ELR (cell line): Measurements from ENCODE around the gene RHBDL3.
"Not testable (repeated sequence)": the region's sequence is repeated elsewhere in the genome, so short reads cannot be mapped to it uniquely, and the experiment has no call there.

Experiments
- DNase-seq: peaks from one replicate; pipeline ENCODE4 v3.0.0-alpha.2; 2015; ENCODE audit warnings: low read depth

RHBDL3 gene

GRCh38 chr17:32289471-32290070, 23.9 kb downstream of the RHBDL3 start:
- no peak for DNase-seq

- no peak for DNase-seq
Measured at GRCh38 chr17:32292094-32292493, 26.5 kb downstream of the RHBDL3 start.

- no peak for DNase-seq
Measured at GRCh38 chr17:32297424-32297823, 31.8 kb downstream of the RHBDL3 start.

- DNase-seq, result no peak
Measured at GRCh38 chr17:32297860-32298259, 32.2 kb downstream of the RHBDL3 start.

- peak; percentile 4 for DNase-seq
Measured at GRCh38 chr17:32298298-32298697, 32.7 kb downstream of the RHBDL3 start.

GRCh38 chr17:32298721-32299579, 33.3 kb downstream of the RHBDL3 start:
- no peak for DNase-seq

- no peak for DNase-seq
Measured at GRCh38 chr17:32299580-32300164, 34.0 kb downstream of the RHBDL3 start.

GRCh38 chr17:32302037-32302436, 36.4 kb downstream of the RHBDL3 start:
- DNase-seq, result no peak

GRCh38 chr17:32302860-32303649, 37.4 kb downstream of the RHBDL3 start:
- DNase-seq, result no peak

- no peak for DNase-seq
Measured at GRCh38 chr17:32303781-32304288, 38.2 kb downstream of the RHBDL3 start.

- no peak for DNase-seq
Measured at GRCh38 chr17:32305049-32305448, 39.4 kb downstream of the RHBDL3 start.

GRCh38 chr17:32307658-32308057, 42.0 kb downstream of the RHBDL3 start:
- no peak for DNase-seq

GRCh38 chr17:32311028-32311536, 45.5 kb downstream of the RHBDL3 start:
- DNase-seq, result peak; percentile 18

GRCh38 chr17:32314636-32315035, 49.0 kb downstream of the RHBDL3 start:
- no peak for DNase-seq

- DNase-seq, result no peak
Measured at GRCh38 chr17:32315171-32315570, 49.5 kb downstream of the RHBDL3 start.

- not testable (repeated sequence) for DNase-seq
Measured at GRCh38 chr17:32316653-32317052, 51.0 kb downstream of the RHBDL3 start.

- DNase-seq, result no peak
Measured at GRCh38 chr17:32317353-32317752, 51.7 kb downstream of the RHBDL3 start.

- no peak for DNase-seq
Measured at GRCh38 chr17:32318071-32318470, 52.4 kb downstream of the RHBDL3 start.

- peak; percentile 77 for DNase-seq
Measured at GRCh38 chr17:32319548-32319905, 53.9 kb downstream of the RHBDL3 start.

GRCh38 chr17:32320080-32320479, 54.4 kb downstream of the RHBDL3 start:
- not testable (repeated sequence) for DNase-seq

GRCh38 chr17:32320847-32321246, 55.2 kb downstream of the RHBDL3 start:
- no peak for DNase-seq

- no peak for DNase-seq
Measured at GRCh38 chr17:32323046-32323445, 57.4 kb downstream of the RHBDL3 start.
